ENCODE data around the gene FRMD5. TPM values are rescaled to one million over a fixed set of nuclear protein-coding genes. Genes with fewer than 3 reads are reported as not detected.

The FRMD5 gene
- total RNA-seq, 1 experiment from 2014 or later, result 27.2 TPM

DNA sequence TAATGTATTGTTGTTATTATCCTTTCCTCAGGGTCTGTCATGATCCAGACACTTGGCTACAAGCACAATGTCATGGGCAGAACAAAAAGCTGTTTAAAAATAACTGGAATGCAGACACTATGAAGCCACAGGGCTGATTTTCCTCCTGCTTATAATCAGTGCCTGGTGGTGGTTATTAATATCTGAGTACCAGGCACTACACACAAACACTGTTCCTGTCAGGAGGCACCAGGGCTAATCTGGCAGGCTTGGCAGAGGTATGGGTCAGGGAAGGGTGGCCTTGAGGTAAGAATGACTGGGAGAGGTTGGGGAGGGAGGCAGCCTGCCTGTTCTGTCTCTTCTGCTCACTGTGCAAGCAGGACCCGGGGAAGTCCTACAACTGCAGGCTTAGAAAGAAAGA is 301.1 kb downstream of the FRMD5 start:
- Histone ChIP-seq H3K4me3 (replicated peaks in 1 of 2; ENCODE audit: low read depth in 1 of 2, low read length in 2 of 2) (no peak overlapping the region), H3K9ac (ENCODE audit: low read length) (no peak overlapping the region), H3K4me2 (ENCODE audit: low read length) (no peak overlapping the region), H3K27me3 (ENCODE audit: insufficient read depth, low read length) (no peaks in the 10 kb centered on the region), H3K79me2 (ENCODE audit: insufficient read depth, low read length) (no peaks in the 10 kb centered on the region), H2AFZ (ENCODE audit: low read depth, low read length, poor library complexity, severe bottlenecking) (no peak overlapping the region), H3K9me3 (ENCODE audit: control insufficient read depth in 1 of 2, insufficient read depth in 1 of 2, low read depth in 1 of 2, low read length in 2 of 2) (no peaks in the 10 kb centered on the region), H3K4me1 (ENCODE audit: control insufficient read depth in 1 of 2, insufficient read depth in 2 of 2, low read length in 2 of 2) (peaks cover 0 to 7% of the 10 kb centered on the region in 2 experiments; a peak in 1 of 4 replicates), H3K36me3 (ENCODE audit: control insufficient read depth in 1 of 2, insufficient read depth in 2 of 2, low read length in 2 of 2) (peaks cover 6 to 14% of the 10 kb centered on the region in 2 experiments; a peak in 3 of 4 replicates), H3K27ac (ENCODE audit: low read depth, low read length) (no peak overlapping the region), H4K20me1 (ENCODE audit: insufficient read depth) (no peaks in the 10 kb centered on the region), H3K9me2 (ENCODE audit: insufficient read depth) (no peaks in the 10 kb centered on the region)
- no TSS peak for BruUV-seq (replicated peaks)
- TF ChIP-seq POLR2AphosphoS5 (IDR thresholded peaks at IDR 0.05; ENCODE audit: low read depth, low read length), result no peak
- TF ChIP-seq EGR1 (IDR thresholded peaks at IDR 0.05; ENCODE audit: low read depth), result no peak
- no peak for TF ChIP-seq CBX3 (IDR thresholded peaks at IDR 0.05; ENCODE audit: low read depth)
- no peak for TF ChIP-seq POLR2A (IDR thresholded peaks at IDR 0.05; ENCODE audit: borderline replicate concordance, extremely low read depth, insufficient read depth, insufficient read length)
- TF ChIP-seq, protein P1, sequence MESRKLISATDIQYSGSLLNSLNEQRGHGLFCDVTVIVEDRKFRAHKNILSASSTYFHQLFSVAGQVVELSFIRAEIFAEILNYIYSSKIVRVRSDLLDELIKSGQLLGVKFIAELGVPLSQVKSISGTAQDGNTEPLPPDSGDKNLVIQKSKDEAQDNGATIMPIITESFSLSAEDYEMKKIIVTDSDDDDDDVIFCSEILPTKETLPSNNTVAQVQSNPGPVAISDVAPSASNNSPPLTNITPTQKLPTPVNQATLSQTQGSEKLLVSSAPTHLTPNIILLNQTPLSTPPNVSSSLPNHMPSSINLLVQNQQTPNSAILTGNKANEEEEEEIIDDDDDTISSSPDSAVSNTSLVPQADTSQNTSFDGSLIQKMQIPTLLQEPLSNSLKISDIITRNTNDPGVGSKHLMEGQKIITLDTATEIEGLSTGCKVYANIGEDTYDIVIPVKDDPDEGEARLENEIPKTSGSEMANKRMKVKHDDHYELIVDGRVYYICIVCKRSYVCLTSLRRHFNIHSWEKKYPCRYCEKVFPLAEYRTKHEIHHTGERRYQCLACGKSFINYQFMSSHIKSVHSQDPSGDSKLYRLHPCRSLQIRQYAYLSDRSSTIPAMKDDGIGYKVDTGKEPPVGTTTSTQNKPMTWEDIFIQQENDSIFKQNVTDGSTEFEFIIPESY (IDR thresholded peaks at IDR 0.05; ENCODE audit: extremely low read depth, insufficient replicate concordance, low read length), result no peak
- no peak for TF ChIP-seq EZH2 (IDR thresholded peaks at IDR 0.05)
- no peak for TF ChIP-seq YY1 (IDR thresholded peaks at IDR 0.05; ENCODE audit: extremely low read depth, insufficient replicate concordance, low read depth, low read length)
- no peak for TF ChIP-seq TCF7L2 (IDR thresholded peaks at IDR 0.05; ENCODE audit: borderline replicate concordance, extremely low read depth, insufficient read depth, insufficient read length)
- RAD21 ChIA-PET (ENCODE audit: low non-redundant PET in 1 of 2, low total read pairs in 2 of 2, uncharacterized antibody in 2 of 2, unreplicated experiment in 2 of 2), result no interaction called here
- CTCF ChIA-PET, result no interaction called here
- DNase-seq (ENCODE audit: low read depth, low spot score) (no peak), ATAC-seq (no peak)
- POLR2A ChIA-PET, result no interaction called here
- intact Hi-C loops (cut with micrococcal nuclease), result no loop called here

- no peak overlapping the region for H3K9ac ChIP-seq (ENCODE audit: low read length)
- no peak overlapping the region for H3K4me3 ChIP-seq (replicated peaks in 1 of 2; ENCODE audit: low read depth in 1 of 2, low read length in 2 of 2)
- no peak overlapping the region for H2AFZ ChIP-seq (ENCODE audit: low read depth, low read length, poor library complexity, severe bottlenecking)
- no peak overlapping the region for H3K27ac ChIP-seq (ENCODE audit: low read depth, low read length)
- no peaks in the 10 kb centered on the region for H3K27me3 ChIP-seq (ENCODE audit: insufficient read depth, low read length)
- no peak overlapping the region for H3K4me2 ChIP-seq (ENCODE audit: low read length)
- H3K4me1 ChIP-seq (ENCODE audit: control insufficient read depth in 1 of 2, insufficient read depth in 2 of 2, low read length in 2 of 2), result no peaks in the 10 kb centered on the region
- ChIA-PET RAD21 (ENCODE audit: low non-redundant PET in 1 of 2, low total read pairs in 2 of 2, uncharacterized antibody in 2 of 2, unreplicated experiment in 2 of 2) (no interaction called here), POLR2A (no interaction called here), CTCF (no interaction called here)
- H3K9me3 ChIP-seq (ENCODE audit: control insufficient read depth in 1 of 2, insufficient read depth in 1 of 2, low read depth in 1 of 2, low read length in 2 of 2), result no peaks in the 10 kb centered on the region
- peaks cover 7 to 11% of the 10 kb centered on the region in 2 experiments; a peak in 3 of 4 replicates for H3K36me3 ChIP-seq (ENCODE audit: control insufficient read depth in 1 of 2, insufficient read depth in 2 of 2, low read length in 2 of 2)
- ATAC-seq, result no peak
- TF ChIP-seq ZNF274 (IDR thresholded peaks at IDR 0.05; ENCODE audit: low read depth, low read length) (no peak), ELF1 (IDR thresholded peaks at IDR 0.05; ENCODE audit: borderline replicate concordance, low read depth) (no peak)
- H4K20me1 ChIP-seq (ENCODE audit: insufficient read depth), result no peaks in the 10 kb centered on the region
- intact Hi-C loops (cut with micrococcal nuclease), result no loop called here
- DNase-seq (ENCODE audit: low read depth, low spot score), result no peak
- BruUV-seq (replicated peaks), result no TSS peak
- no peaks in the 10 kb centered on the region for H3K79me2 ChIP-seq (ENCODE audit: insufficient read depth, low read length)
- H3K9me2 ChIP-seq (ENCODE audit: insufficient read depth), result no peaks in the 10 kb centered on the region
Observed at GRCh38 chr15:43889042-43889441, 306.0 kb downstream of the FRMD5 start.
